GM19463 (cell line): ENCODE data around the gene SORBS1.

Source experiments
- ATAC-seq: cut with Tn5 transposase; IDR thresholded peaks from one replicate; pipeline ENCODE4 v1.9.1; 2021; ENCODE audit warnings: mild to moderate bottlenecking, moderate library complexity; ENCODE audit not compliant: unreplicated experiment

Gene SORBS1

DNA sequence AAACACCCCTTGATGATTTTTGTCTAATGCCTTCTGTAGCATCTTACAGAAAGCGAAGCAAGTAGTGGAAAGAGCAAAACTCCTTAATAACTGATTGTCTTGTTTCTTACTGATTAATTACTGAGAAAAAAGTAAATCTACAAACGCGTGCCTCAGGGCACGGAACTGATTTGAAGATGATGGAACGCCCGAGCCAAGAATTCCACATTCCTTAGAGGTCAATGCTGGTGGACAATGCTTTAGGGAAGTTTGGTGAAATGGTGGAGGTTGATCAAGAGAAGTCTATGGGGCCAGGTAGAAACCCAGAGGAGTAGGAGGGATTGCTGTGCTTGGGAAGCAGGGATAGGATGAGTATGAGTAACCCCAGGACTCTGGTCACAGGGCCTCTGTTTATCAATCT is 5.0 kb upstream of the SORBS1 start:
- ATAC-seq: no peak

DNA sequence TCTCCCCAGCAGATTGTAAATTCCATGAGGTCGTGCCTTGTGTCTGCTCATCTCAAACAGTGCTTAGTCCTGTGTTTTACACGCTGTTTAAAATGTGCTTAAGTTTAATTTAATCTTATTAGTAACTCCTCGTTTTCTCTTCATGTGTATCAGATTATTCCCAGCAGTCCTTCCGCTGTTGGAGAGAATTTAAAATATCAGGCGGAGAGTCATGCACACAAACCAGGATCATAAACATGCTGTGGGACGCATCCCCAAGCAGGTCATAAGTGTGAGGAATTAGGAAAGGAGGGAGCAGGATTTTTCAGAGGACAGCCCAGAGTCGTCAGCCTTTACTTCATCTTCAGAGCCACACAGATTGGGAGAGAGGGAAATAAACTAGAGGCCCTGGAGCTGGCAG is 4.2 kb upstream of the SORBS1 start:
- ATAC-seq: no peak

DNA sequence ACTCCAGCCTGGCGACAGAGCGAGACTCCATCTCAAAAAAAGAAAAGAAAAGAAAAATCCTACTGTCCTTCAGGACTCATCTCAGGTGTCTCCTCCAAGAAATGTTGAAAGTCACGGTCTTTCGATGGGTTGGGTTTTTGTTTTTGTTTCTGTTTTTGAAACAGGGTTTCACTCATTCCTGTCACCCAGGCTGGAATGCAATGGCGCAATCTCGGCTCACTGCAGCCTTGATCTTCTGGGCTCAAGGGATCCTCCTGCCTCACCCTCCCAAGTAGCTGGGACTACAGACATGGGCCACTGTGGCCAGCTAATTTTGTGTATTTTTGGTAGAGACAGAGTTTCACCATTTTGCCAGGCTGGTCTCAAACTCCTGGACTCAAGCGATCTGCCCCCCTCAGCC is 3.1 kb upstream of the SORBS1 start:
- ATAC-seq: no peak

DNA sequence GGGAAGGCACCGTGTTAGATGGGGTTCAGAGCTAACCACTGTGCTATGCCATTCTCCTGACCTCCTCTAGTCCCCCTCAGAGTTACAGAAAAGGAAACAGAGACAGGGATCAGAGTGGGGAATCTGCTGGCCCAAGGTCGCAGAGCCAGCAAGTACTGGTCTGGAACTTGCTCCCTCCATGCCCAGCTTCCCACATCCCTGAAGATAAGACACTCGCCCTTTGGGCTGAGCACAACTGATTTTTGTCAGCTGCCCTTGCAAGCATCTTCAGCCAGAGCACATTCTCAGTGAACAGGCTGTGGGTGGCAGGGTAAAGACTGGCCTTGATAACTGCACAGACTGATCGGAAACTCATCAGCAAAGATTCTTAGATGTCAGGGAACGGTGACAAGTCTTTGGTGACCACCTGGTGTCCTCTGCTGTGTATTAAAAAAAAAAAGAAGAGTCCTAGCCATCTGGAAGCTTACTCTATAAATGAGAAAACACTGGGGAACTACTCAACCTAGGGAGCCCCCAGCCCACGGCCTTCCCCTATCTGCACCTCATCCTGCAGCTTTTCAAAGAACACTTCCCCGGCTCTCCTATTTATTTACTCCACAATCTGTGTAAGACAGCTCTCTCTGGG is 1.3 kb upstream of the SORBS1 start:
- ATAC-seq: no peak

DNA sequence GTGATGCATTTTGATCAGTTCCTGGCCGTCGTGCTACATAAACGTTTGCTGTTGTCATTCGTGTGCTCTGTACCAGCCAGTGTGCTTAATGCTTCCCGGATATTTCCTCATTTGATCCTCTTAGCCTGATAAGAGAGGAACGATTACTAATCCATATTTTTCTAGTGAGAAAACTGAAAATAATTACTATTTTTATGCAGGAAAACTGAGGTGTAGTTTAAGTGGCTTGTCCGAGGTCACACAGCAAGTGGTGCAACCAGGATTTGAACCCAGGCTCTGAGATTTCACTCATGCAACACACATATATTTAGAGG is 650 bp upstream of the SORBS1 start:
- ATAC-seq: no peak

DNA sequence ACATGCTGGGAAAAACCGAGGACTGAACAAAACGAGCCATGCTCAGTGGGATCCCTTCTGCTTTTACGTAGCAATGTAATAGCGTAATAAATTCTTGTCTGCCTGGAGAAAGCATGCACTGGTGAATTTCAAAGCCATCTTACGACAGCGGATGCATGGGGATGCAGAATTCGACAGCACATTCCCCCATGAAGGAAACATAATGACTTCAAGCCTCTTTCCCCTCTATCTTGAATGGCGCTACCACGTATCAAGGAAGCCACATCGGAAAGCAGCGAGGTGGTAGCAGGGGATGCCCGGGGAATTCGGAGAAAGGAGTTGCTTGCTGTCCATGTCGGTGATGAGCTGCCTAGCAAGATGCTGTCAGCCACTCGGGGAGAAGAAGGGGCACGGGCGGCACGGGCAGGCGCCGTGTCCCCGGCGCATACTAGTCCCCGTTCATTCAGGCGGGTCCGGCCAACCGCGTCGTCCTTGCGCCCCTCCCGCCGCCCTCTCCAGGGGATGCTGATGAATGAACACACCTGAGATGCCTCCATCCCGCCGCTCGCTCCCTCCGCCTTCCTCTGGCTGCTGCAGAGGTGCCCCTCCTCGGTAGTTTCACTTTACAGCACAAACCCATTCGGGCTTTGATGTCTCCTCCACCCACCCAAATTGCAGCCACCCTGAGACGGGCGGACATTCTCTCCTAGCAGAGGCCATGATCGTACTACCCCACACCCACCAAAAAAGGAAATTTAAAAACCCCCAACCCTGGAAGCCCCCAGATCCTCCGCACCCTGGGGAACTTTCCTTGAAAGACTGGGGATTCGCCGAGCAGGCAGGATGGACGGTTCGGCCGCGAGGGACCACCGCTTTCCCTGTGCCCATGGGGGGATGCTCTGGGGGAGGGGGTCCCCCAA is 644 bp downstream of the SORBS1 start:
- no peak for ATAC-seq

DNA sequence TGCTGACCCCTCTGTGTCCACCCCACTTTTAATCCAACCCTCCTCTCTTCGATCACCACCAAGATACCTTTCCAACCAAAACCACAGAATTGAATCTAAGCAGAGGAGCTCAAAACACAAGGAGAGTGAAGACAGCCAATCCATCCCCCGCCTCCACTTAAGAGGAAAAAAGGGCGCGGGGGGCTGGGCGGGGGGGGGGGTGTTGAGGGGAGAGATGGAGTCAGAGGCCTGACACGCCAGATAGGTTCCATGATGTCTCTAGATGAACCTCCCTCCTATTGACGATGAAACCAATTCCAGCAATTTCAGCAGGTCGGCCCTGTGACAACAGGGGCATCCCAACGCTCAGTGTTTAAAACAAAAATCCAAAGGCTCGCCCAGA is 1.3 kb downstream of the SORBS1 start:
- ATAC-seq: no peak

DNA sequence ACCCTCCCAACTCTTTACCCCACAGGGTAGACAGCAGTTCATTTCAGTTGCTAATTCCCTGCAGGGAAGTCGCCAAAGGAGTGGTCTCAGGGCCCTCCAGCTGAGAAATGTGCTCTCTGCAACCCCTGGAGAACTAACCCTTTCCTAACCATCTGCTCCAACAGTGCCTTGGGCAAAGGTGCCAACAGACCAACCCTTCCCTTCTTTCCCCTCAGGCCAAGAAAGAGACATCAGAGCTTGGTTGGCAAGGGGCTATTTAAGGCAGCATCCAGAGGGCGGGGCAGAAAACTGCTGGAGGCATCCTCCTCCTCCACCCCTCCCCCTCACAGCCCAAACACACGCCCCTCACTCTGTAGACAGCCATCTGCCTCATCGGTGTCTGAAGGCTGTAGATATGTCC is 1.7 kb downstream of the SORBS1 start:
- no peak for ATAC-seq

DNA sequence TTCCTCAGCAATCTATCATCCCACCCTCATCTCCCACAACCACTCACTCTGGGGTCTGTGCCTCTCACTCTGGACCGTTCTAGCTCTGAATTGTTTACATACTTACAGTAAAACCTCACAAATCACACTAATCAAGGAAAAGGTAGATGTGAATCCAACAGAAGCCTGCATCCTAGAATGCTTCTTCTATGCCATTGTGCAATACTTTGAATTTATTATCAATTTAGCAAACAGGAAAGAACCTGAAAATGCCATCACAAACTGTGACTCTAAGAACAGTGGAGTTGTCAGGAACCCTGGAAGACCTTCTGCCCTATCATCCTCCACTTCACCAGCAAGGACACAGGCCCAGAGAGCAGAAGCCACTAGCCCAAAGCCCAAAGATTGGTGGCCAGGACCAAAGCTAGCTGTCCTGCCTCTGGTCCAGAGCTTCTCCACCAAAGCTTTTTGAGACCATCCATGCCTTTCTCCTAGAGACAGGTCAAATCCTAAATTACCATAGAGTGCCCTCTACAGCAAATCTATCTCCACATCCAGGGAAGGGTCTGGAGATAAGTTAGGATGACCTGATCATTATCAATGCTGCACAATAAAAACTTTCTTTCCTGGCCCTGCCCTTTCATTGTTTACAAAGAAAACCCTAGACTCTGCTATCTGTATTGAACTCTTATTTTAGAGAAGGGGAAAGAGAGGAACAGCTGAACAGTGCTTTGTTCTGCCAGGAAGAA is 2.4 kb downstream of the SORBS1 start:
- no peak for ATAC-seq

DNA sequence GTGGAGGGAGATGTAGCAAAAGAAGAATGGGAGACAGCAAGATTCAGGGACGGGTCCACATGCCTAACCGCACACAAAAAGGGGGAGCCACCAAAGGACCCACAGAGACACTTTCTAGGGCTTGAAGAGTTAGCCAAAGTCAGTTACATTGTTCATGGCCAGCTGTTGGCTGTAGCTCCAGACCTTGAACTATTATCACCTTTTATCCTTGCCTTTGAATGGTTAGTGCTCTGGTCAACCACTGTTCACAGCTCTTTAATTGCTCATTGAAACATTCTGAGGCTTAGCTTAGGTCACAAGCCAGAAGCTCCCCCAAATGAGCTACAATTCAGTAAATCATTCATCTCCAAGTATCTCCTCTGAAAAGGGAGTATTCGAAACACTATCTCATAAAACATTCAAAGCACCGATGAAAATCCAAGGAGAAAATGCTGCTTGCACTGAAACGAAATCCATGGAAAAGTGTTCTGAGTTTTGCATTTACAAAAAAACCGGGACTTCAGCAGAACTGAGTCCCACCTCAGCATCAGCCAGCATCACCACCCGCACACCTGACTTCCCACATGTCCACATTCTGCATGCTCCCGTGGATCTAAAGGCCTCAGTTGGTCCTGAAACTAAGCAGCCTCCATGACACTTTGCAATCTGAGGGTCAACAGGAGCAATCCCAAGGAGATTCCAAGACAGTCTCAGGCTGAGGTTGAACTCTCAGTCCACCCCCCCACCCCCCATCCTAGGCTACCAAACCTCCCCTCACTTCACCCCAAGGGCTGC is 4.0 kb downstream of the SORBS1 start:
- ATAC-seq: no peak

DNA sequence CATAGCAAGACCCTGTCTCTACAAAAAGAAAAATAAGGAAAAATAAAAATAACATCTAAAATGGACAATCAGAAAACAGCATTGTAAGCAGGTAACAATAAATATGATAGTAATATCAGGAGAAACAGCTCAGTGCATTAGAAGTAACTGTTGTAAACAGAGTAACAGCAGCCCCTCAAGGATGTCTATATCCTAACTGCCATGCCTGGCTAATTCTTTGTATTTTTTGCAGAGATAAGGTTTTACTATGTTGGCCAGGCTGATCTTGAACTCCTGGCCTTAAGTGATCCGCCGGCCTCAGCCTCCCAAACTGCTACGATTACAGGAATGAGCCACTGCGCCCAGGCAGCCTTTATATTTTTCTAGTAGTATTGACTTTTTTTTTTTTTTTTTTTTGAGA is 7.5 kb downstream of the SORBS1 start:
- no peak for ATAC-seq

DNA sequence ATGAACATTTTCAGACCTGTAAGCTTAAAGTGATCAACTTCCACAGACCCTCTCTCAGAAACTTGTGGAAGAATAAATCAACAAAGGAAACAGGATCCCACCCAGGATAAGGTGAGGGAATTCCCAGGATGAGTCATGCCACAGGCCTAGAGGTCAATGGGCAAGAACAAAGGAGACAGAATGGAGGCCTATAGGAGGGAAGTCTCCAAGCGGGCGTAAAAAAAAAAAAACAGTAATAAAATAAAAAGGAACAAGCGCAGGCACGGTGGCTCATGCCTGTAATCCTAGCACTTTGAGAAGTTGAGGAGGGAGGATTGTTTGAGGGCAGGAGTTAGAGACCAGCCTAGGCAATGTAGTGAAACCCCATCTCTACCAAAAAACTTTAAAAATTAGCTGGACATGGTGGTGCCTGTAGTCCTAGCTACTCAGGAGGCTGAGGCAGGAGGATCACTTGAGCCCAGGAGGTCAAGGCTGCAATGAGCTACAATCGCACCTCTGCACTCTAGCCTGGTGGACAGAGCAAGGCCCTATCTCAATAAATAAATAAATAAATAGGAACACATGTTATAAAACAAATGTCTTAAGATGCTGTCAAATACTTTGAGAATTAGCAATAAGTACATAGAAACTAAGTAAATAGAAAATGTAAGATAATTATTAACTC is 8.4 kb downstream of the SORBS1 start:
- no peak for ATAC-seq

DNA sequence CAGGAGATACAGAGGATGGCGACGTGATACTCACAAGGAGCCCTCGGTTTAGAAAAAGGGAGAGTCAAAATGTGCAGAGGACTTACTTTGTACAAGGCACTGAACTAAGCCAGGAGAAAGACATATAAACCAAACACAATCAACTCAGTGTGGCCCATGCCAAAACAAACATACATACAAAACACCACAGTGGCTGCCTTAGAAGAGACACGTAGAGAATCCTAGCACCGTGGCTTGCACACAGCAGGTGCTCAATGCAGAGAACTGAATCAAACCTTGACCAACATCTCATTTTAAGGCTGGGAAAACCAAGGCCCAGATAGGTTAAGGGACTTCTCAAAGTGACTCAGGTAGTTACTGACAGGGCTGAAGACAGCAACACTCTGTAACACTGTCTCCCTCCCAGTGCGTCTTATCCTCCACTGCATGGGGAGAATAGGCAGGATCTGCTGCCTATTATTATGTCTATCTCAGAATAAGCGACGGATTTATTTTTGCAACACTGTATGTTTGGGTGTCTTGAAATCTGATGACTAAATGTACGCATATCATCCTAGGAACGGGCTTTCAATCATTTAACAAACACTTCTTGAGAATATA is 11.0 kb downstream of the SORBS1 start:
- ATAC-seq: no peak

DNA sequence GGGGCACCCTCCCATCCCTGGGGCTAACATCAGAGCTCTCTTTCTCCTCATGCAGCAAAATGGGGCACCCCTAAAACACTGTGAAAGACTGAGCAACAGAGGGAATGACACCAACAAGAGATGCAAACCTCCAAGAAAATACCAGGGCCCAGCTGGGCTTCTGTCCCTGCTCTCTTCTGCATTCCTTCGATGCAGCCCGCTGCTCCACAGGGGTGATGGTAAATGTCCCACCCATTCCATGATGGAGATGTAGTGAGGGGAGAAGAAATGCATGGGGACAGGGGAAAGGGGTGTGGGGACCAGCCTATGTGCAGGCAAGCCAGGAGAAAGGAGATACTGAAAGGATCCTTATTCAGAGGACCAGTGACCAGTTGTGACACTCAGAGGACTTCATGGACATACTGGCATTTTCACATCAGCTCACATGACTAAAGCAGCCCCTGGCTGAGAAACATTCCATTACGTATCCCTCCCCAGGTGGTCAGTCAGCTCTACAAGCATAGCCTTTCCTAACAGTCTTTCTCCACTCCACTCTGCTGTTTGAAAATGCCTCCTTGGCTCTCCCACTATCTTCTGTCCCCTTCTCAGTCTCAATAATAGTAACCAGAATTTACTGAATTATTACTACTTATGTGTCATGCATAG is 13.3 kb downstream of the SORBS1 start:
- ATAC-seq: no peak

DNA sequence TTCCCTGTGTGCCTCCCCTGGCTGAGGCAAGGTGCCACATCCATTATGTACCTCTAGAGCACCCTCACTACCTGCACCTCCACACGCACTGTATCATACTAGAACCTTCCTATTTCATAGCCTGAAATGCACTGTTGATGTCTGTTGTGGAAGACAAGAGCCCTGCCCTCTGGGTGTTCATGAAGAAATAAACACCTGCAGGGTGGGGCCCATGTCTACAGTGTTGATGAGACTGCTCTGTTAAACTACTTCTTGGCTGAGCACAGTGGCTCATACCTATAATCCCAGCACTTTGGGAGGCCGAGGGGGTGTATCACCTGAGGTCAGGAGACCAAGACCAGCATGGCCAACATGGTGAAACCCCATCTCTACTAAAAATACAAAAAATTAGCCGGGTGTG is 14.0 kb downstream of the SORBS1 start:
- ATAC-seq: no peak

DNA sequence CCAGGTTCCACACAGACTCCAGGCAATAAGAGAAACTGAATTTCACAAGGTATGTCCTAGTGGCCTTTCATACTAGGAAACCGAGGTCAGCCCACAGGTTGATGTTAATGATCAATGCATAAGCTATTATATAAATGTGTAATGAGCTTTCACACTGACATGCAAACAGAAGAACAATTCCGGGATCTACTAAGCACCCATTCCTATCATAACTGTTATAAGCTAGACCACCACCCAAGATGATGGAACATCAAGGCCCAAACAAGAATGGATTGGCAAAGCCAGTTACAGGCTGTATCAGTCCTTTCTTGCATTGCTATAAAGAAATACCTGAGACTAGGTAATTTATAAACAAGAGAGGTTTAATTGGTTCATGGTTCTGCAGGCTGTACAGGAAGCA is 15.2 kb downstream of the SORBS1 start:
- ATAC-seq: no peak

DNA sequence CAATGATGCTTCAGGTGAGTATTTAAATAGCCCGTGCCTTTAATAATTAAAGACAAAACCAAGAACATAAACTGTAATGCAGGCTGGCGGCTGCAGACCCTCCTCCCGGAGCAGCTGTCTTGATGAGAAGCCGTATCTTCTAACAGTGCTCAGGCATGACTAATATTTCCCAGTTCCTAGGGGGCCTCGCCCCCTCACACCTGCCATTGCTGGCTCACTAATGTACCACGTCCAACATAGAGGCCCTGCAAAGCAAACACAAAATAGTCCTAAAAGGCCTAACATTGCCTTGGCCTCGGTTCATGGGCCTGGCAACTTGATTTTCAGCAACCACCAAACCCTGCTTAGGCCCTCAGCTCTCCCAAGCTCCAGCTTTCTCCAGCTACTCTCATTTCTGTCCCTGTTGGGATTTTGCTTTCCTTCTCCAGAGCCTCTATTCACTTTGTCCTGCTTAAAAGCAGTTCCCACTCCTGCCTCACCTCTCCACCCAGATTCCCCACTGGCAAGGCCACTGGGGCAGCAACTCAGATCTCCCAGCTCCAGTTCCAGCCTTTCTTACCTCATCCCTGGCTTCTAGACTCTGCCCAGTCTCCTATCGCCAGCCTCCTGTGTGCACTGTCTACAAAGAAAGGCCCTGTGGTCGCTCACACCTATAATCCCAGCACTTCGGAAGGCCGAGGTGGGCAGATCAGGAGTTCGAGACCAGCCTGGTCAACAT is 16.2 kb downstream of the SORBS1 start:
- no peak for ATAC-seq

DNA sequence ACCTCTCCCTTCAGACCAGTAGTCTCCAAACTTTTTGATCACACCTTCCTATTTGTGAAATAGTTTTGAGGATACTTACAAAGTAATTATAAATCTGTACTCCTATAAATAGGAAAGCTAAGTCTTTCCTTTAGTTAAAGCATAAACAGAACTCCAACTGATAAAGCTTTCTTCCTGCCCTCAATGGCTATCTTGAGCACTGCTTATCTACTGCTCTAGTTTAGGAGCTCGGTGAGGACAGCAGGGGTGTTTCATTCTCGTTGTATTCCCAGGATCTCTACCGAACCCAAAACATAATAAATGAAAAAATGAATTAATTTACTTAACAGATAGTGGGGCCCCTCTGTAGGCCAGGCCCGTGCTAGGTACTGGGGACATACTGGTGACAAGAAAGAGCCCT is 17.7 kb downstream of the SORBS1 start:
- no peak for ATAC-seq

DNA sequence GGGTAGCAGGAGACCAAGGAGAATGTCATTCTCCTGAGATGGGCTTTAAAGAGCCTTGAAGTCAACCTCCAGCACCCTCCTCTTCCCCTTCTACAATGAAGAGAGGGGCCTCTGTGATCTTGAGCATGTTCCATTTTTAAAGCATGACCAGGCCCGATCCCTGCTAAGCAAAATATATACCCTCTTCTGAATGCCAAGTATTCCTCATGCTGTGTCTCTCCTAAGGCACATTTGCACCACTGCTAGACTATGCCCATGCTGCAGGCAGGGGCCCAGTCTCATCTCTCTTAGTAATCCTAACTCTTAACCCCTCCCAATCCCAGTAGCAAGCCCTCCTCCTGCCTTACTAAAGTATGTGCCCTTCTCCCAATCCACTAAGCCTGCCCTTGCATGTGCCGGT is 18.4 kb downstream of the SORBS1 start:
- ATAC-seq: no peak
